K562 (cell line): Measurements from ENCODE around the gene KCNE1. TPM values are rescaled to one million over a fixed set of nuclear protein-coding genes. Genes with fewer than 3 reads are reported as not detected.

ENCODE experiments used
- ATAC-seq: fragments of 200-7000 bp; cut with Tn5 transposase; 3 replicates; pipeline ENCODE4 v1.9.1; 2020; ENCODE audit warnings: moderate library complexity
- BruUV-seq: library from RNA; stranded (reverse); fragments of 400-500 nt; replicated peaks from 2 replicates; lab custom pipeline; 2021; lab: Mats Ljungman, UMichigan
- CTCF ChIA-PET: fragments of 300-600 bp; formaldehyde crosslinking; extraction: SDS; loops from one replicate; lab custom pipeline; 2021; ENCODE audit warnings: low intra/inter-chr PET ratio; lab: Yijun Ruan, JAX
- POLR2A ChIA-PET: fragments of 300-600, 350-650 bp; sonication (Branson Sonifier 250); formaldehyde crosslinking; extraction: SDS; loops from one replicate; lab custom pipeline; 2021; ENCODE audit warnings: antibody characterized with exemption, inconsistent platforms; lab: Yijun Ruan, JAX
- DNase-seq, 4 experiments: peaks; one replicate each; pipeline versions ENCODE4 v3.0.0 to v3.0.0-alpha.2; 2011 to 2018; ENCODE audit warnings: low spot score in 3 of 4, mixed read lengths in 3 of 4; ENCODE audit errors: extremely low read depth in 1 of 4
- FAIRE-seq: peaks from 2 replicates; lab custom pipeline; 2011; peaks lifted over from hg19 to GRCh38; lab: Jason Lieb, UNC
- H2AFZ ChIP-seq: 2 replicates; pipeline ENCODE4 v1.6.0; 2011; ENCODE audit warnings: low read depth, low read length, control low read depth, inconsistent platforms
- H3K27ac ChIP-seq: fragments of 200-600 bp; 3 replicates; pipeline ENCODE4 v1.8.0; 2011; ENCODE audit warnings: low read depth, mild to moderate bottlenecking, control low read depth, inconsistent platforms, low read length, moderate library complexity, mixed read lengths; ENCODE audit errors: extremely low read depth
- H3K27me3 ChIP-seq, 2 experiments: fragments of 300-600 bp in 1 of 2; 2 replicates in 1 of 2; 3 replicates in 1 of 2; pipeline versions ENCODE4 v1.6.0 to v1.8.0; 2011; ENCODE audit warnings: inconsistent platforms in 2 of 2, low read length in 2 of 2, mild to moderate bottlenecking in 1 of 2, mixed read lengths in 1 of 2, moderate library complexity in 1 of 2; ENCODE audit not compliant: control insufficient read depth in 2 of 2, insufficient read depth in 2 of 2
- H3K36me3 ChIP-seq: fragments of 300-600 bp; 3 replicates; pipeline ENCODE4 v1.8.0; 2011; ENCODE audit warnings: mild to moderate bottlenecking, low read length, inconsistent platforms; ENCODE audit not compliant: control insufficient read depth, insufficient read depth
- H3K4me1 ChIP-seq, 2 experiments: fragments of 200-600 bp in 1 of 2; replicated peaks in 1 of 2; 2 replicates in 1 of 2; 3 replicates in 1 of 2; pipeline versions ENCODE4 v1.5.1 to v1.8.0; 2011; ENCODE audit warnings: inconsistent platforms in 2 of 2, low read length in 2 of 2, mild to moderate bottlenecking in 1 of 2, mixed read lengths in 1 of 2, moderate library complexity in 1 of 2; ENCODE audit not compliant: control insufficient read depth in 2 of 2, insufficient read depth in 2 of 2
- H3K4me2 ChIP-seq: 2 replicates; pipeline ENCODE4 v1.6.1; 2011; ENCODE audit warnings: low read length, control low read depth, inconsistent platforms, mixed read lengths; ENCODE audit not compliant: insufficient read depth
- H3K4me3 ChIP-seq: fragments of 200-600 bp; sonication (generic), shearing (Covaris generic); 2 replicates; pipeline ENCODE4 v1.5.1; 2016; ENCODE audit warnings: control low read depth, inconsistent platforms
- H3K79me2 ChIP-seq: fragments of 200-600 bp; 3 replicates; pipeline ENCODE4 v1.8.0; 2011; ENCODE audit warnings: low read length, inconsistent platforms; ENCODE audit not compliant: control insufficient read depth, insufficient read depth
- H3K9ac ChIP-seq, 2 experiments: 2 replicates each; pipeline versions ENCODE4 v1.6.0 to v1.6.1; 2011; ENCODE audit warnings: low read depth in 2 of 2, low read length in 2 of 2, control low read depth in 1 of 2, inconsistent platforms in 1 of 2, mild to moderate bottlenecking in 1 of 2, mixed read lengths in 1 of 2; ENCODE audit not compliant: insufficient read depth in 1 of 2
- H3K9me1 ChIP-seq: one replicate; pipeline ENCODE4 v1.6.0; 2011; ENCODE audit warnings: inconsistent platforms, mild to moderate bottlenecking, low read length, moderate library complexity; ENCODE audit not compliant: control insufficient read depth, insufficient read depth
- H3K9me3 ChIP-seq: replicated peaks from 2 replicates; pipeline ENCODE4 v1.5.1; 2011; ENCODE audit warnings: low read depth, low read length, inconsistent platforms; ENCODE audit not compliant: control insufficient read depth, insufficient read depth
- H4K20me1 ChIP-seq: replicated peaks from 2 replicates; pipeline ENCODE4 v1.6.1; 2011; ENCODE audit warnings: low read length, inconsistent platforms, mixed read lengths; ENCODE audit not compliant: control insufficient read depth, insufficient read depth
- BACH1 ChIP-seq: fragments of 200-800 bp; sonication (Bioruptor generic); IDR thresholded peaks from 2 replicates; pipeline ENCODE4 v1.6.1; 2016; ENCODE audit warnings: missing genetic modification characterization, missing compliant biosample characterization
- DEAF1 ChIP-seq: fragments of 450-650 bp; formaldehyde crosslinking; IDR thresholded peaks from 2 replicates; pipeline ENCODE4 v1.4.0; 2020; ENCODE audit warnings: mild to moderate bottlenecking, moderate library complexity
- DMBX1 ChIP-seq: fragments of 250-450 bp; sonication (Bioruptor Pico); IDR thresholded peaks from 2 replicates; pipeline ENCODE4 v1.8.0; 2022; ENCODE audit warnings: inconsistent platforms, mild to moderate bottlenecking, moderate library complexity, borderline replicate concordance
- HMGXB4 ChIP-seq: sonication (generic); formaldehyde crosslinking; IDR thresholded peaks from 2 replicates; pipeline ENCODE4 v1.8.1; 2023; ENCODE audit warnings: mild to moderate bottlenecking, missing genetic modification reagents
- IRF9 ChIP-seq: fragments of 450-650 bp; IDR thresholded peaks from 2 replicates; pipeline ENCODE4 v1.6.1; 2016; ENCODE audit warnings: missing biosample characterization, missing genetic modification characterization
- MAZ ChIP-seq, 2 experiments: fragments of 450-650 bp in 1 of 2; sonication (generic) in 1 of 2; formaldehyde crosslinking; IDR thresholded peaks in 1 of 2; conservative IDR thresholded peaks in 1 of 2; 2 replicates each; pipeline versions ENCODE4 v1.4.0 to v1.5.0; 2020; ENCODE audit warnings: mild to moderate bottlenecking in 1 of 2, missing genetic modification reagents in 1 of 2
- NRF1 ChIP-seq, 2 experiments: fragments of 450-650 bp; IDR thresholded peaks in 1 of 2; conservative IDR thresholded peaks in 1 of 2; 2 replicates each; pipeline ENCODE4 v1.6.1; 2014; ENCODE audit warnings: mild to moderate bottlenecking in 2 of 2
- PHB ChIP-seq: fragments of 250-450 bp; sonication (Bioruptor Pico); IDR thresholded peaks from 2 replicates; pipeline ENCODE4 v1.5.0; 2021
- SAFB ChIP-seq: fragments of 200-400 bp; formaldehyde crosslinking; IDR thresholded peaks from 2 replicates; pipeline ENCODE4 v1.6.1; 2017; ENCODE audit warnings: low read depth, low read length, borderline replicate concordance
- THRB ChIP-seq: fragments of 450-650 bp; formaldehyde crosslinking; conservative IDR thresholded peaks from 2 replicates; pipeline ENCODE4 v1.4.0; 2022; ENCODE audit warnings: mild to moderate bottlenecking, missing genetic modification characterization
- ZNF347 ChIP-seq: fragments of 450-650 bp; formaldehyde crosslinking; IDR thresholded peaks from 2 replicates; pipeline ENCODE4 v1.4.0; 2020; ENCODE audit warnings: low read depth, mild to moderate bottlenecking, moderate library complexity
- ZNF384 ChIP-seq: IDR thresholded peaks from 2 replicates; pipeline ENCODE4 v1.6.1; 2012; ENCODE audit warnings: low read depth, low read length, improper control_type of control experiment
- ZNF444 ChIP-seq: fragments of 250-450 bp; sonication (Bioruptor Pico); IDR thresholded peaks from 2 replicates; pipeline ENCODE4 v1.4.0; 2020; ENCODE audit warnings: mild to moderate bottlenecking, moderate library complexity
- ZNF57 ChIP-seq: fragments of 450-650 bp; formaldehyde crosslinking; IDR thresholded peaks from 2 replicates; pipeline ENCODE4 v1.4.0; 2020; ENCODE audit warnings: mild to moderate bottlenecking, moderate library complexity
- ZNF764 ChIP-seq: fragments of 250-450 bp; sonication (Bioruptor Pico); IDR thresholded peaks from 2 replicates; pipeline ENCODE4 v1.4.0; 2020; ENCODE audit warnings: low read depth, mild to moderate bottlenecking, moderate library complexity
- ZZZ3 ChIP-seq: fragments of 450-650 bp; IDR thresholded peaks from 2 replicates; pipeline ENCODE4 v1.6.1; 2016; ENCODE audit warnings: antibody characterized with exemption, mild to moderate bottlenecking, moderate library complexity
- WGBS: fragments of 100-300 bp; shearing (Covaris generic); methylation state at CpG from one replicate; pipeline ENCODE4 v1.1.6; 2016; ENCODE audit warnings: low coverage, mixed read lengths; ENCODE audit not compliant: insufficient coverage; ENCODE audit errors: missing lambda C conversion rate; 5-methylcytosine and 5-hydroxymethylcytosine counted together
- in situ Hi-C: fragments of 300-500 bp; cut with MboI; formaldehyde crosslinking; loops from 4 replicates; pipeline ENCODE4 v1.15.0; 2018; ENCODE audit warnings: inconsistent platforms, mixed read lengths
- intact Hi-C: fragments of 100-400 bp; cut with micrococcal nuclease; formaldehyde crosslinking; loops from 2 replicates; pipeline ENCODE4 v1.14.2; 2022
- polyA plus RNA-seq, 8 experiments: library from polyadenylated mRNA; depleted of rRNA in 4 of 8; stranded (reverse) in 5 of 8; unstranded in 3 of 8; fragments of >200 nt; fragmentation: Nextera tagmentation in 2 of 8; fragmentation: Illumina TruSeq in 1 of 8; extraction: Ambion mirVana in 2 of 8; extraction: Trizol in 1 of 8; gene quantifications; 2 replicates each; pipeline versions ENCODE4 v1.2.1 to v1.2.3, GENCODE V29; 2011 to 2014; ENCODE audit warnings: inconsistent platforms in 1 of 8, missing spikeins in 1 of 8
- total RNA-seq, 7 experiments: library from RNA; depleted of rRNA in 6 of 7; stranded (reverse); fragments of >200 nt in 6 of 7; fragmentation: Illumina TruSeq in 2 of 7; extraction: Trizol in 2 of 7; gene quantifications; 2 replicates each; pipeline versions ENCODE4 v1.2.1 to v1.2.3, GENCODE V29; 2011 to 2021; ENCODE audit warnings: low replicate concordance in 1 of 7

KCNE1 gene
- total and polyA plus RNA-seq, 9 of the 15 experiments (the other 6 are each of a cell fraction or from before 2014, with no cell fraction given) = 0.05 to 0.22 (median 0.11) TPM; not detected in 3

GRCh38 chr21:34520281-34520680, 8.3 kb upstream of the KCNE1 start (continued):
- no peak for TF ChIP-seq BACH1 (tag)
- no peak for TF ChIP-seq NRF1 (conservative IDR thresholded peaks at IDR 0.05 in 1 of 2, IDR thresholded peaks at IDR 0.05 in 1 of 2)
- no peak for TF ChIP-seq HMGXB4 (CRISPR knock-in tag)
- no peak for TF ChIP-seq DMBX1
- TF ChIP-seq ZNF57 (CRISPR knock-in tag) = no peak
- no peak for TF ChIP-seq SAFB
- TF ChIP-seq ZNF384 = no peak

GRCh38 chr21:34519694-34520093, 7.7 kb upstream of the KCNE1 start:
- intact Hi-C loops (no loop called here), in situ Hi-C loops (no loop called here)
- H3K36me3 ChIP-seq = no peaks in the 10 kb centered on the region
- peaks cover 0 to 5% of the 10 kb centered on the region in 2 experiments; a peak in 1 of 5 replicates for H3K4me1 ChIP-seq
- H3K9ac ChIP-seq = no peak overlapping the region
- no TSS peak for BruUV-seq
- no peak overlapping the region for H3K27ac ChIP-seq
- POLR2A ChIA-PET = no interaction called here
- no peak for FAIRE-seq
- WGBS = 77% methylated on average over 8 of the region's 8 CpGs
- no peak overlapping the region for H3K4me2 ChIP-seq
- H3K27me3 ChIP-seq = peaks cover 0 to 1% of the 10 kb centered on the region in 2 experiments; a peak in 1 of 5 replicates
- no peaks in the 10 kb centered on the region for H3K79me2 ChIP-seq
- no peaks in the 10 kb centered on the region for H3K9me1 ChIP-seq
- no peak overlapping the region for H2AFZ ChIP-seq
- no peak for ATAC-seq
- H3K4me3 ChIP-seq = no peak overlapping the region
- DNase-seq = no peak
- CTCF ChIA-PET = no interaction called here
- TF ChIP-seq MAZ (CRISPR knock-in tag; conservative IDR thresholded peaks at IDR 0.05 in 1 of 2, IDR thresholded peaks at IDR 0.05 in 1 of 2) = no peak
- TF ChIP-seq DEAF1 = no peak
- no peak for TF ChIP-seq ZNF764 (CRISPR knock-in tag)
- no peak for TF ChIP-seq ZNF444 (CRISPR knock-in tag)
- TF ChIP-seq THRB (CRISPR knock-in tag) = no peak
- TF ChIP-seq IRF9 = no peak
- no peak for TF ChIP-seq PHB (CRISPR knock-in tag)
- no peak for TF ChIP-seq ZZZ3
- no peak for TF ChIP-seq ZNF347 (CRISPR knock-in tag)
- H3K9me3 ChIP-seq = no peaks in the 10 kb centered on the region
- no peaks in the 10 kb centered on the region for H4K20me1 ChIP-seq
